ENCODE data around the gene ALPG.

- no peak for TF ChIP-seq CTCF (IDR thresholded peaks at IDR 0.05)
- no peak for TF ChIP-seq EZH2 (IDR thresholded peaks at IDR 0.05; ENCODE audit: borderline replicate concordance, insufficient read depth, low read depth, low read length, poor library complexity, severe bottlenecking)
Measured at GRCh38 chr2:232418056-232418455, 11.4 kb downstream of the ALPG start.
